ENCODE data around the gene DSCAM.

GRCh38 chr21:40153351-40153750 is 693.6 kb downstream of the DSCAM start:
- TF ChIP-seq CTCF (IDR thresholded peaks at IDR 0.05; ENCODE audit: insufficient read depth, low read length, poor library complexity, severe bottlenecking) (no peak), EZH2phosphoT487 (conservative IDR thresholded peaks at IDR 0.05; ENCODE audit: low read length) (no peak)

All from SU-DHL-6 (cell line).